ENCODE results near the gene KCNJ4.
"Not testable (repeated sequence)": the region's sequence is repeated elsewhere in the genome, so short reads cannot be mapped to it uniquely, and the experiment has no call there.

Gene KCNJ4

GRCh38 chr22:38474003-38474607 lies 19.1 kb upstream of the KCNJ4 start:
- H3K9me3 ChIP-seq (ENCODE audit: control insufficient read depth, insufficient read depth, low read depth, low read length) = no peaks in the 10 kb centered on the region
- TF ChIP-seq ZNF560 (tag by site-specific recombination; IDR thresholded peaks at IDR 0.05; ENCODE audit: borderline replicate concordance) (no peak), ZFHX2 (tag by site-specific recombination; conservative IDR thresholded peaks at IDR 0.05) (peak; percentile 37), ZBTB17 (tag by site-specific recombination; IDR thresholded peaks at IDR 0.05) (0 out of 2 replicates have a peak, but pooled peaks have one; percentile 42), ZNF76 (tag by site-specific recombination; IDR thresholded peaks at IDR 0.05; ENCODE audit: borderline replicate concordance, low read depth) (no peak), EGR2 (tag by site-specific recombination; IDR thresholded peaks at IDR 0.05; ENCODE audit: low read depth) (peak; percentile 40; the same call in 1 of the 2 replicates), HOXA7 (CRISPR knock-in tag; IDR thresholded peaks at IDR 0.05; ENCODE audit: borderline replicate concordance) (no peak), ZSCAN23 (tag by site-specific recombination; IDR thresholded peaks at IDR 0.05) (no peak)
- H3K4me3 ChIP-seq (ENCODE audit: low read depth, low read length) = no peak overlapping the region
- ChIA-PET CTCF (interaction anchor here (0.6 to 1.1 kb wide), 2 partner anchors 11 to 360 kb away, joined by 3 to 4 read pairs; no protein-coding TSS in a partner anchor), POLR2A (interaction anchor here (1.3 kb wide), 1 partner anchor 9 kb away, joined by 4 read pairs; no protein-coding TSS in a partner anchor)
- H3K4me1 ChIP-seq (ENCODE audit: control insufficient read depth, insufficient read depth, low read length) = no peaks in the 10 kb centered on the region
- no peak overlapping the region for H3K27ac ChIP-seq (ENCODE audit: extremely low read depth, low read depth, low read length)
- peaks cover 0 to 4% of the 10 kb centered on the region in 2 experiments; a peak in 2 of 3 replicates for H3K36me3 ChIP-seq (ENCODE audit: control insufficient read depth in 2 of 2, insufficient read depth in 1 of 2, low read length in 2 of 2)

GRCh38 chr22:38471237-38471636 lies 16.2 kb upstream of the KCNJ4 start:
- CTCF ChIA-PET = no interaction called here
- Histone ChIP-seq H3K36me3 (ENCODE audit: control insufficient read depth in 2 of 2, insufficient read depth in 1 of 2, low read length in 2 of 2) (no peaks in the 10 kb centered on the region; a peak in 1 of 3 replicates), H3K9me3 (ENCODE audit: control insufficient read depth, insufficient read depth, low read depth, low read length) (no peaks in the 10 kb centered on the region), H3K4me3 (ENCODE audit: low read depth, low read length) (no peak overlapping the region), H3K4me1 (ENCODE audit: control insufficient read depth, insufficient read depth, low read length) (peaks cover 6% of the 10 kb centered on the region), H3K27ac (ENCODE audit: extremely low read depth, low read depth, low read length) (no peak overlapping the region)
- TF ChIP-seq SP2 (tag by site-specific recombination; IDR thresholded peaks at IDR 0.05) (no peak), GLIS2 (tag by site-specific recombination; IDR thresholded peaks at IDR 0.05) (peak; percentile 29; the same call in 1 of the 2 replicates), GLIS1 (tag by site-specific recombination; IDR thresholded peaks at IDR 0.05) (peak; percentile 41; the same call in 1 of the 2 replicates), PATZ1 (tag by site-specific recombination; IDR thresholded peaks at IDR 0.05) (peak; percentile 13; the same call in 1 of the 2 replicates)
- POLR2A ChIA-PET = interaction anchor here (1.2 kb wide), 1 partner anchor 9 kb away, joined by 3 read pairs; no protein-coding TSS in a partner anchor

DNA sequence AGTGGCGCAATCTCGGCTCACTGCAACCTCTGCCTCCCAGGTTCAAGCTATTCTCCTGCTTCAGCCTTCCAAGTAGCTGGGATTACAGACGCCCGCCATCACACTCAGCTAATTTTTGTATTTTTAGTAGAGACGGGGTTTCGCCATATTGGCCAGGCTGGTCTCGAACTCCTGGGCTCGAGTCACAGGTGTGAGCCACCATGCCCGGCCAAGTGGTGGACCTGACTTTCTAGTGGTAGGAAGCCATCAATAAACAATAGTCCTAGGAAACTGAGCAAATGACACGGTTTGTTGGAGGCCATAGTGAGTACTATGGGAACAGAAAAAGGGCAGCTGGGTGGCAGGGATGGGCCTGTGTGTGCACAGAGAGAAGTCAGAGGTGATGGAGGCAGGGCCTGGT lies 15.2 kb upstream of the KCNJ4 start:
- ChIA-PET CTCF (interaction anchor here (0.7 kb wide), 1 partner anchor 428 kb away, joined by 3 read pairs; no protein-coding TSS in a partner anchor), POLR2A (interaction anchor here (0.9 to 1.2 kb wide), 2 partner anchors 10 to 25 kb away, joined by 3 read pairs; no protein-coding TSS in a partner anchor)
- H3K4me3 ChIP-seq (ENCODE audit: low read depth, low read length); H3K4me1 ChIP-seq (ENCODE audit: control insufficient read depth, insufficient read depth, low read length); H3K9me3 ChIP-seq (ENCODE audit: control insufficient read depth, insufficient read depth, low read depth, low read length); H3K27ac ChIP-seq (ENCODE audit: extremely low read depth, low read depth, low read length); H3K36me3 ChIP-seq (ENCODE audit: control insufficient read depth in 2 of 2, insufficient read depth in 1 of 2, low read length in 2 of 2): not testable (repeated sequence)

DNA sequence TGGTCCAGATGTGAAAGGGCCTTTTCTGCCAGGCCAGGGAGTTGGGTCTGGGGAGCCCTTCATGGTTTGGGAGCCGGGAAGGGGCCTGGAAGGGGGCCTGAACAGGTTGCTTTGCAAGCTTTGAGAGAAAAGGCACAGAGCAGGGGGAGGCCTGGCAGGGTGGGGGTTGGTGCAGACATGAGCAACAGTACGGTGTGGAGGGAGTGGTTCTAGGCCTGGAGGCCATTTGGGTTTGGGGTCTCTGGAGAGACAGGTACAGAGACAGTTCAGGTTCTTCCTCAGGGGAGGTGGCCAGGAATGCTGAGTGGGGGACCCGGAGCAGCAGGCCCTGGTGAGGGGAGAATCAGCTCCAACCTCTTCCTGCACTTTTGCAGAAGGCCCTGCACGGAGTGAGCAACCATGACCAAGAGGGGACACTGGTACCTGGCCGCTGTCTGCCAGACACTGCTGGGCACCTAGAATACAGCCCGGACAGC lies 14.3 kb upstream of the KCNJ4 start:
- Histone ChIP-seq H3K4me1 (ENCODE audit: control insufficient read depth, insufficient read depth, low read length) (peaks cover 6% of the 10 kb centered on the region), H3K9me3 (ENCODE audit: control insufficient read depth, insufficient read depth, low read depth, low read length) (no peaks in the 10 kb centered on the region), H3K4me3 (ENCODE audit: low read depth, low read length) (no peak overlapping the region), H3K27ac (ENCODE audit: extremely low read depth, low read depth, low read length) (no peak overlapping the region), H3K36me3 (ENCODE audit: control insufficient read depth in 2 of 2, insufficient read depth in 1 of 2, low read length in 2 of 2) (no peaks in the 10 kb centered on the region)
- ChIA-PET POLR2A (interaction anchor here (0.6 kb wide), 1 partner anchor 71 kb away, joined by 5 read pairs; no protein-coding TSS in a partner anchor), CTCF (no interaction called here)
- TF ChIP-seq ZNF157 (tag by site-specific recombination; IDR thresholded peaks at IDR 0.05) = no peak
- TF ChIP-seq ZNF280C (tag by site-specific recombination; IDR thresholded peaks at IDR 0.05) = no peak
- no peak for TF ChIP-seq ZNF266 (tag by site-specific recombination; IDR thresholded peaks at IDR 0.05; ENCODE audit: low read depth)
- TF ChIP-seq ZNF416 (tag by site-specific recombination; IDR thresholded peaks at IDR 0.05) = no peak
- TF ChIP-seq REST (tag by site-specific recombination; IDR thresholded peaks at IDR 0.05) = no peak
- TF ChIP-seq, protein P1, sequence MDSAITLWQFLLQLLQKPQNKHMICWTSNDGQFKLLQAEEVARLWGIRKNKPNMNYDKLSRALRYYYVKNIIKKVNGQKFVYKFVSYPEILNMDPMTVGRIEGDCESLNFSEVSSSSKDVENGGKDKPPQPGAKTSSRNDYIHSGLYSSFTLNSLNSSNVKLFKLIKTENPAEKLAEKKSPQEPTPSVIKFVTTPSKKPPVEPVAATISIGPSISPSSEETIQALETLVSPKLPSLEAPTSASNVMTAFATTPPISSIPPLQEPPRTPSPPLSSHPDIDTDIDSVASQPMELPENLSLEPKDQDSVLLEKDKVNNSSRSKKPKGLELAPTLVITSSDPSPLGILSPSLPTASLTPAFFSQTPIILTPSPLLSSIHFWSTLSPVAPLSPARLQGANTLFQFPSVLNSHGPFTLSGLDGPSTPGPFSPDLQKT (IDR thresholded peaks at IDR 0.05; ENCODE audit: borderline replicate concordance, low read depth, low read length) = no peak
- no peak for TF ChIP-seq MEIS1 (CRISPR knock-in tag; IDR thresholded peaks at IDR 0.05; ENCODE audit: borderline replicate concordance)
